AG04449 (cell line): ENCODE data around the gene PNMA1.

Source experiments
- CTCF ChIA-PET: fragments of 350-600 bp; formaldehyde crosslinking; extraction: SDS; loops from one replicate; lab custom pipeline; 2021; ENCODE audit warnings: antibody characterized with exemption; lab: Yijun Ruan, JAX
- POLR2A ChIA-PET: fragments of 400-600, 350-600 bp; formaldehyde crosslinking; extraction: SDS; loops from one replicate; lab custom pipeline; 2020; ENCODE audit warnings: antibody characterized with exemption, inconsistent platforms; lab: Yijun Ruan, JAX
- DNase-seq: peaks from one replicate; pipeline ENCODE4 v3.0.0-alpha.2; 2010; ENCODE audit warnings: low read depth, low spot score
- H3K4me3 ChIP-seq: 2 replicates; pipeline ENCODE4 v1.5.1; 2011; ENCODE audit warnings: low read depth, mild to moderate bottlenecking, control low read depth, low read length
- CTCF ChIP-seq: IDR thresholded peaks from one replicate; pipeline ENCODE4 v1.5.1; 2011; ENCODE audit warnings: mild to moderate bottlenecking, moderate library complexity, low read length, control low read depth, inconsistent platforms; ENCODE audit not compliant: insufficient read depth; ENCODE audit errors: missing control alignments

PNMA1 gene

DNA sequence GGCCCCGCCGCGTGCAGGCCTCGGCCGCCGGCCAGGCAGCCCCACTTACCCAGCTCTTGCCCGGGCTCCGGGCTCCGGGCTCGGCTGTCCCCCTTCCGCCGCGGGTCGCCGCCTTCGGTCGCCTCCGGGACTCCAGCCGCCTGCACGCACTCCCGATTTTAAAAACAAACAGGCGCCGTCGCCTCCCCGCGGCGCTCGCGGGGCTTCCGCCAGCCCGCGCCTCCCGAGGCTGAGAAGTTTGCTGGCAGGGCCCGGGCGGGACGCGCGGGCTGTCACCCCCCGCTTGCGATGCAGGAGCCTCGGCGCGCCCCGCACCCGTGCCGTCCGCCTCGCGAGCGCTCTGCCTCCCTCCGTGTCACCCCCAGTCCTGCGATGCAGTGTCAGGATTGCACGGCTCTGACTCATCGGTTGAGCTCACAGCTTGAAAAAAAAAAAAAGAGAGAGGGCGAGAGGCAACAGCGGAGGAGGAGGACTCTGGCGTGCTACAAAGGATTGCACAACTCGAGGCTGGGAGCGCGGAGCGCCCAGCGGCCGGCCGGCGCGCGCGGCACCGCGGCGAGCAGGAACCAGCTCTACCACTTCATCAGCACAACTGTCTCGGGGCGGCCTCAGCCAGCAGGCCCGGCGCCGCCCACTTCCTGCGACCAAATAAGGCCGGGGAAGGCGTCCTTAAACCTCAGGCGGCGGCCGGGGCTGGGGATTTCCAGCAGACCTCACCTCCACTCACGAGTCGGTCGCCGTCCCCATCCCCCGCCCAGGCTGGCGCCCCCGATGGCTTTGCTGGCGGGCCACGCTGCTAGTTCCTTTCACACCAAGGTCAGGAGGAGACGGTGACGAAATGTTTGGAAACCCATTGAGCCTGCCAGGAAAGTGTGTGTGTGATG is 45.8 kb upstream of the PNMA1 start:
- DNase-seq: peak; percentile 92
- ChIA-PET POLR2A (interaction anchor here (0.6 to 2.3 kb wide), 7 partner anchors 13 to 126 kb away, joined by 3 to 38 read pairs (median 3); partner anchors contain the start of gene ZNF410), CTCF (interaction anchor here (0.7 to 4.5 kb wide), 7 partner anchors 8 to 36 kb away, joined by 3 to 29 read pairs (median 3); no protein-coding TSS in a partner anchor)
- TF ChIP-seq CTCF: no peak
- peak overlapping the region; percentile 89 for H3K4me3 ChIP-seq

DNA sequence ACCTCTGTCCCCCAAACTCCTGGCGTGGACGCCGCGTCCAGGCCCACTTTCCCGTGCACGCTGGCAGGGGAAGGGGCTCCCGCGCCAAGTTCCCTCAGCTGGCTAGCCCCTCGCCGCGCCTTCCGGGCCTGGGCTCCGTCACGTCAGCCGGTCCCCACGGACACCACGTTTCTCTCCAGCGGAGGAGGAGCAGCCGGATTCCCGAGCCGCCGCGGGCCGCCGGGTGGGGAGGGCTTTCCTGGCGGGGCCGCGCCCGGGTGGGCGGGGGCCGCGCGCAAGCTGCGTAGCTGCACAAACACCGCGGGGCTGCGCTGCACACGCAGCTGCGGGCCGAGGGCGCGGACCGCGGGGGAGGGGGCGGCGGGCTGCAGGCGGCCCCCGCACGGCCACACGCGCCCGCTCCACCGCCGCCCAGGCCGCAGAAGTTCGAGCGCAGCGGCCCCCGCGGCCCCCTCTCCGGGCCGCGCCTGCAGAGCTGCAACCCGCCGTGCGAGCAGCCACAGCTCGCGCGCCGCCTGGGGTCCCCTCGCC is 45.1 kb upstream of the PNMA1 start:
- DNase-seq: no peak
- CTCF ChIA-PET: interaction anchor here (1.0 to 4.5 kb wide), 9 partner anchors 9 to 107 kb away, joined by 3 to 29 read pairs (median 7); no protein-coding TSS in a partner anchor
- POLR2A ChIA-PET: interaction anchor here (0.8 to 2.3 kb wide), 7 partner anchors 17 to 38 kb away, joined by 3 to 38 read pairs (median 4); no protein-coding TSS in a partner anchor

GRCh38 chr14:73758392-73759182 is 44.4 kb upstream of the PNMA1 start:
- DNase-seq: no peak
- ChIA-PET POLR2A (interaction anchor here (0.8 to 2.3 kb wide), 6 partner anchors 17 to 38 kb away, joined by 3 to 7 read pairs (median 4); no protein-coding TSS in a partner anchor), CTCF (interaction anchor here (0.6 to 4.5 kb wide), 17 partner anchors 9 to 107 kb away, joined by 3 to 29 read pairs (median 6); no protein-coding TSS in a partner anchor)
- peak; percentile 79 for TF ChIP-seq CTCF
- H3K4me3 ChIP-seq: peak overlapping the region; percentile 89

More for the DNA sequence above, 45.1 kb upstream of the PNMA1 start:
- TF ChIP-seq CTCF: no peak
- H3K4me3 ChIP-seq: peak overlapping the region; percentile 89

DNA sequence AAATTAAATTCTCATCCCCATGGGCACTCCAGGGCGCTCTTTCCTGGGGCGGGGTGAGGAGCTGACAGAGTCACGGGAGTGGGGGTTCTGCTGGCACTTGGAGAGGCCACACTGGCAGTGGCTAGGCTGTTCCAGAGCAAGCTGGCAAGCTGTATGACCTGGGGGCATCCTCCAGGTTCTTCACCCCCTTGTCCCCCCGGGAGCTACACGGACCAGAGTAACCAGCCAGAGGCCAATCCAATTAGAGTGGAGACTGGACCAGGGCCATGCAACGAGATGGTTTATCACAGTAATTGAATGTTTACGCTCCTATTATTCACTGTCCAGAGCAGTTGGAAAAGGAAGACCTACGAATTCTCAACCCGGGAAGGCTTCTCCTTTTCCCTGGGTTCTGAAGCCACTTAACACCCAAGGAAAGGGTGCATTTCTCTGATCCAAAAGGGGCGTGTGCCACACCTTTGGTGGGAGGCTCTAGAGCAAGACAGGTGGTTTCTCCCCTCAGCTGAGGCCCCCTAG is 43.8 kb upstream of the PNMA1 start:
- ChIA-PET CTCF (interaction anchor here (0.6 to 4.5 kb wide), 16 partner anchors 8 to 108 kb away, joined by 3 to 29 read pairs (median 6); no protein-coding TSS in a partner anchor), POLR2A (interaction anchor here (1.0 to 1.7 kb wide), 3 partner anchors 22 to 28 kb away, joined by 3 to 7 read pairs (median 4); no protein-coding TSS in a partner anchor)
- no peak for TF ChIP-seq CTCF
- DNase-seq: no peak
- peak overlapping the region; percentile 89 for H3K4me3 ChIP-seq

GRCh38 chr14:73757381-73757780 is 43.2 kb upstream of the PNMA1 start:
- CTCF ChIA-PET: interaction anchor here (1.0 to 4.5 kb wide), 12 partner anchors 11 to 69 kb away, joined by 3 to 29 read pairs (median 8); no protein-coding TSS in a partner anchor
- DNase-seq: no peak
- TF ChIP-seq CTCF: no peak
- POLR2A ChIA-PET: interaction anchor here (1.0 to 1.7 kb wide), 3 partner anchors 23 to 29 kb away, joined by 3 to 7 read pairs (median 4); no protein-coding TSS in a partner anchor
- peak overlapping the region; percentile 89 for H3K4me3 ChIP-seq
